Activated CD8-positive, alpha-beta T cell treated with anti-CD3 and anti-CD28 coated beads, Interleukin-2, amount 10 ng/mL, durations not matched to agents 7 days and 5 days (primary cell): ENCODE measurements around the gene OR13A1. TPM values are rescaled to one million over a fixed set of nuclear protein-coding genes. Genes with fewer than 3 reads are reported as not detected.
"Not testable (repeated sequence)": the region's sequence is repeated elsewhere in the genome, so short reads cannot be mapped to it uniquely, and the experiment has no call there.

Experiments
- ATAC-seq: fragments of 150-1000 bp; cut with Tn5 transposase; one replicate; pipeline ENCODE4 v1.10.0; 2021; ENCODE audit warnings: moderate library complexity
- CTCF ChIA-PET: fragments of 350-600 bp; sonication (Branson Sonifier 250); formaldehyde crosslinking; loops from one replicate; lab custom pipeline; 2021; ENCODE audit warnings: antibody characterized with exemption; lab: Charles Lee
- POLR2A ChIA-PET: fragments of 350-600 bp; sonication (Branson Sonifier 250); formaldehyde crosslinking; loops from one replicate; lab custom pipeline; 2021; ENCODE audit warnings: antibody characterized with exemption; lab: Charles Lee
- DNase-seq: peaks from one replicate; pipeline ENCODE4 v3.0.0-alpha.2; 2020
- H3K27ac Mint-ChIP-seq: one replicate; pipeline ENCODE4 v1.8.0; 2021; ENCODE audit warnings: mild to moderate bottlenecking, mixed read lengths
- H3K27me3 Mint-ChIP-seq: one replicate; pipeline ENCODE4 v1.8.0; 2021; ENCODE audit warnings: low read depth, mixed read lengths
- H3K36me3 Mint-ChIP-seq: one replicate; pipeline ENCODE4 v1.8.0; 2021; ENCODE audit warnings: low read depth, mixed read lengths
- H3K4me1 Mint-ChIP-seq: one replicate; pipeline ENCODE4 v1.8.0; 2021; ENCODE audit warnings: low read depth, mixed read lengths
- H3K4me3 Mint-ChIP-seq: one replicate; pipeline ENCODE4 v1.8.0; 2021; ENCODE audit warnings: mild to moderate bottlenecking, mixed read lengths
- H3K9me3 Mint-ChIP-seq: one replicate; pipeline ENCODE4 v1.8.0; 2022; ENCODE audit warnings: mixed read lengths; ENCODE audit not compliant: insufficient read depth
- total RNA-seq, 2 experiments: library from RNA; stranded (reverse); gene quantifications; one replicate each; pipeline ENCODE4 v1.2.3, GENCODE V29; 2021

Gene OR13A1
- total RNA-seq, 2 experiments from 2014 or later: not detected

GRCh38 chr10:45278860-45279498 lies 36.4 kb downstream of the OR13A1 start:
- DNase-seq (no peak), ATAC-seq (no peak)
- Mint-ChIP-seq H3K4me3 (no peak overlapping the region), H3K9me3 (no peaks in the 10 kb centered on the region), H3K27ac (no peak overlapping the region), H3K27me3 (peaks cover 15% of the 10 kb centered on the region), H3K4me1 (no peaks in the 10 kb centered on the region), H3K36me3 (no peaks in the 10 kb centered on the region)
- ChIA-PET POLR2A (no interaction called here), CTCF (no interaction called here)

- CTCF ChIA-PET, DNase-seq, H3K4me1 Mint-ChIP-seq, ATAC-seq, H3K4me3 Mint-ChIP-seq, H3K27ac Mint-ChIP-seq, H3K9me3 Mint-ChIP-seq, H3K36me3 Mint-ChIP-seq, POLR2A ChIA-PET: not testable (repeated sequence)
- peaks cover 21% of the 10 kb centered on the region for H3K27me3 Mint-ChIP-seq
Measured at GRCh38 chr10:45276146-45276545, 39.3 kb downstream of the OR13A1 start.

- ATAC-seq (no peak), DNase-seq (no peak)
- peaks cover 29% of the 10 kb centered on the region for H3K27me3 Mint-ChIP-seq
- ChIA-PET POLR2A (no interaction called here), CTCF (no interaction called here)
- H3K27ac Mint-ChIP-seq: no peak overlapping the region
- no peaks in the 10 kb centered on the region for H3K9me3 Mint-ChIP-seq
- H3K4me1 Mint-ChIP-seq: no peaks in the 10 kb centered on the region
- H3K36me3 Mint-ChIP-seq: no peaks in the 10 kb centered on the region
- no peak overlapping the region for H3K4me3 Mint-ChIP-seq
Measured at GRCh38 chr10:45274364-45274763, 41.0 kb downstream of the OR13A1 start.

GRCh38 chr10:45267777-45268176 lies 47.6 kb downstream of the OR13A1 start:
- H3K36me3 Mint-ChIP-seq, CTCF ChIA-PET, POLR2A ChIA-PET, ATAC-seq, DNase-seq, H3K4me1 Mint-ChIP-seq, H3K9me3 Mint-ChIP-seq, H3K4me3 Mint-ChIP-seq, H3K27ac Mint-ChIP-seq: not testable (repeated sequence)
- peaks cover 35% of the 10 kb centered on the region for H3K27me3 Mint-ChIP-seq

GRCh38 chr10:45265996-45266395 lies 49.4 kb downstream of the OR13A1 start:
- peaks cover 38% of the 10 kb centered on the region for H3K27me3 Mint-ChIP-seq
- no peak overlapping the region for H3K27ac Mint-ChIP-seq
- no peaks in the 10 kb centered on the region for H3K9me3 Mint-ChIP-seq
- no peak overlapping the region for H3K4me3 Mint-ChIP-seq
- no peak for DNase-seq
- ATAC-seq: no peak
- POLR2A ChIA-PET: no interaction called here
- no peaks in the 10 kb centered on the region for H3K4me1 Mint-ChIP-seq
- CTCF ChIA-PET: interaction anchor here (0.9 kb wide), 1 partner anchor 16 kb away, joined by 3 read pairs; no protein-coding TSS in a partner anchor
- no peaks in the 10 kb centered on the region for H3K36me3 Mint-ChIP-seq

- Mint-ChIP-seq H3K9me3 (no peaks in the 10 kb centered on the region), H3K4me3 (no peak overlapping the region)
- CTCF ChIA-PET: no interaction called here
Measured at GRCh38 chr10:45261946-45262345, 53.5 kb downstream of the OR13A1 start.

GRCh38 chr10:45261243-45261775 lies 54.1 kb downstream of the OR13A1 start:
- H3K4me3 Mint-ChIP-seq: no peak overlapping the region
- ChIA-PET POLR2A (no interaction called here), CTCF (no interaction called here)
- no peak overlapping the region for H3K27ac Mint-ChIP-seq
- no peak for DNase-seq
- no peak for ATAC-seq
- H3K9me3 Mint-ChIP-seq: no peaks in the 10 kb centered on the region
- H3K27me3 Mint-ChIP-seq: peaks cover 16% of the 10 kb centered on the region
- no peaks in the 10 kb centered on the region for H3K36me3 Mint-ChIP-seq
- H3K4me1 Mint-ChIP-seq: no peaks in the 10 kb centered on the region

More at GRCh38 chr10:45261946-45262345, 53.5 kb downstream of the OR13A1 start:
- Mint-ChIP-seq H3K4me1 (no peaks in the 10 kb centered on the region), H3K36me3 (no peaks in the 10 kb centered on the region), H3K27me3 (peaks cover 16% of the 10 kb centered on the region), H3K27ac (no peak overlapping the region)
- no peak for ATAC-seq
- POLR2A ChIA-PET: no interaction called here
- no peak for DNase-seq

- H3K27ac Mint-ChIP-seq, H3K4me1 Mint-ChIP-seq, CTCF ChIA-PET, H3K36me3 Mint-ChIP-seq, H3K9me3 Mint-ChIP-seq, POLR2A ChIA-PET, DNase-seq, H3K4me3 Mint-ChIP-seq, ATAC-seq: not testable (repeated sequence)
- peaks cover 16% of the 10 kb centered on the region for H3K27me3 Mint-ChIP-seq
Measured at GRCh38 chr10:45260635-45261034, 54.8 kb downstream of the OR13A1 start.

- H3K4me3 Mint-ChIP-seq, CTCF ChIA-PET, H3K4me1 Mint-ChIP-seq, H3K9me3 Mint-ChIP-seq, POLR2A ChIA-PET, ATAC-seq, H3K36me3 Mint-ChIP-seq, DNase-seq, H3K27ac Mint-ChIP-seq: not testable (repeated sequence)
- peaks cover 16% of the 10 kb centered on the region for H3K27me3 Mint-ChIP-seq
Measured at GRCh38 chr10:45259786-45260495, 55.5 kb downstream of the OR13A1 start.

- Mint-ChIP-seq H3K4me1 (no peaks in the 10 kb centered on the region), H3K27ac (no peak overlapping the region), H3K36me3 (no peaks in the 10 kb centered on the region), H3K4me3 (no peak overlapping the region), H3K27me3 (peaks cover 14% of the 10 kb centered on the region), H3K9me3 (no peaks in the 10 kb centered on the region)
- CTCF ChIA-PET: no interaction called here
- POLR2A ChIA-PET: interaction anchor here (0.6 kb wide), 1 partner anchor 320 kb away, joined by 3 read pairs; no protein-coding TSS in a partner anchor
- ATAC-seq (no peak), DNase-seq (no peak)
Measured at GRCh38 chr10:45257600-45257999, 57.8 kb downstream of the OR13A1 start.

- Mint-ChIP-seq H3K9me3 (no peaks in the 10 kb centered on the region), H3K4me1 (no peaks in the 10 kb centered on the region), H3K27ac (no peak overlapping the region), H3K36me3 (no peaks in the 10 kb centered on the region), H3K27me3 (peaks cover 4% of the 10 kb centered on the region), H3K4me3 (no peak overlapping the region)
- CTCF ChIA-PET: no interaction called here
- no peak for DNase-seq
- POLR2A ChIA-PET: interaction anchor here (0.6 kb wide), 1 partner anchor 58 kb away, joined by 4 read pairs; no protein-coding TSS in a partner anchor
- ATAC-seq: no peak
Measured at GRCh38 chr10:45256246-45256645, 59.2 kb downstream of the OR13A1 start.

GRCh38 chr10:45255706-45256105 lies 59.7 kb downstream of the OR13A1 start:
- Mint-ChIP-seq H3K36me3 (no peaks in the 10 kb centered on the region), H3K27ac (no peak overlapping the region), H3K27me3 (peaks cover 4% of the 10 kb centered on the region), H3K4me1 (peaks cover 5% of the 10 kb centered on the region), H3K9me3 (no peaks in the 10 kb centered on the region), H3K4me3 (no peak overlapping the region)
- ChIA-PET CTCF (no interaction called here), POLR2A (interaction anchor here (0.6 kb wide), 1 partner anchor 59 kb away, joined by 4 read pairs; no protein-coding TSS in a partner anchor)
- ATAC-seq (no peak), DNase-seq (no peak)
